SHP77 treated with DMSO at 0.1 percent for 48 hours (cell line): Measurements from ENCODE around the gene TRAPPC6A.
A peak's percentile ranks its signal among the peaks of the same experiment; 100 is the strongest.

ENCODE experiments used
- DNase-seq: peaks from one replicate; lab custom pipeline; 2025; lab: John Stamatoyannopoulos, UW

Gene TRAPPC6A

DNA sequence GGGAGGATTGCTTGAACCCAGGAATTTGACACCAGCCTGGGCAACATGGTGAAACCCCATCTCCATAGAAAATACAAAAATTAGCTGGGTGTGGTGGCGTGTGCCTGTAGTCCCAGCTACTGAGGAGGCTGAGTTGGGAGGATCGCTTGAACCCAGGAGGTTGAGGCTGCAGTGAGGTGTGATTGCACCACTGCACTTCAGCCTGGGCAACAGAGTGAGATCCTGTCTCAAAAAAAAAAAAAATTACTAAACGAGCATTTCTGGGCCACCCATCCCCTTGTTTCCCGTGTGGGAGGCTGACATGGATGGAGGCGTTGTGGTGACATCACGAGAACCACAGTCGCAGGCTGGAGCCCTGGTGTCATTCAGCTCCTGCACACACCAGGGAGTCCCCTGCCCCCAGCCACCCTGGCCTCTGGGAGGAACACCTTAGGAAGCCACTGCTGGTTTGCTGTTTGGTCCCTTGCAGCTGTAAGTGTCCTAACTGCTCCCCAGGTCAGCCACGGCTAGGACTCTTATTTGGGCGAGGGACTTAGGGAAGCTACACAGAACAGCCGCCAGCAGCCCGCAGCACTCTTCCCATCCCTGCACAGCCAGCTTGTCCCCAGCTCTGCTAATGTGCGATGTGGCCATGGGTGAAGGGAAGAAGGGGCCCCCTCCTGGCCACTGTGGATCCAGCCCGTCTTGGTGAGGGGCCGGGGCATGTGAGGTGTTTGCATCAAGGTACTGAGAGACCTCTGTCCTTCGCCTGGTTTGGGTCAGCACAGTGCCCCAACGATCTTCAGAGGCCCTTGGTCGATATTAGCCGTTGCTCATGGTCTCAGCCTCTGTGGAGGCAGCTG, 30.0 kb downstream of the TRAPPC6A start:
- no peak for DNase-seq

DNA sequence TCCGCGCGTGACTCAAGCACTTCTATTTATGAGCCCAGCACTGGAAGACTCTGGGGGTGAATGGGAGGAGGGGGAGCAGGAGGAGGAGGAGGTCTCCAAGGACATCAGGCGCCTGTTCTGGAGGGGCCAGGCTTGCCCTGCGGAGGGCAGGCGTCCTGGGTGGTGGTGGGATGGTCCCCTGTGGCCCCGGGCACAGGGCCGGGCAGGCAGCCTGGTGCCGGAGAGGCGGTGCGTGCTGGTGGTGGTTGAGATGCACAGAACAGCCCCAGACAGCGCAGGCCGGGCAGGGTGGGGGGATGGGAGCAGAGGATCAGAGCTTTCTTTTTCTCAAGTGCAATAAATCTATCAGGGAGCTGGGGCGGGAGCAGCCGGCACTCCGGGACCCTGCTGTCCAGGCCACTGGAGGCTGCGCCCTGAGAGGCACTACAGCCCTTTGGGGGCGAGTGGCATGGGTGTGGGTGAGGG, 31.3 kb downstream of the TRAPPC6A start:
- DNase-seq: no peak

- DNase-seq: no peak
Observed at GRCh38 chr19:45146251-45146650, 31.8 kb downstream of the TRAPPC6A start.

DNA sequence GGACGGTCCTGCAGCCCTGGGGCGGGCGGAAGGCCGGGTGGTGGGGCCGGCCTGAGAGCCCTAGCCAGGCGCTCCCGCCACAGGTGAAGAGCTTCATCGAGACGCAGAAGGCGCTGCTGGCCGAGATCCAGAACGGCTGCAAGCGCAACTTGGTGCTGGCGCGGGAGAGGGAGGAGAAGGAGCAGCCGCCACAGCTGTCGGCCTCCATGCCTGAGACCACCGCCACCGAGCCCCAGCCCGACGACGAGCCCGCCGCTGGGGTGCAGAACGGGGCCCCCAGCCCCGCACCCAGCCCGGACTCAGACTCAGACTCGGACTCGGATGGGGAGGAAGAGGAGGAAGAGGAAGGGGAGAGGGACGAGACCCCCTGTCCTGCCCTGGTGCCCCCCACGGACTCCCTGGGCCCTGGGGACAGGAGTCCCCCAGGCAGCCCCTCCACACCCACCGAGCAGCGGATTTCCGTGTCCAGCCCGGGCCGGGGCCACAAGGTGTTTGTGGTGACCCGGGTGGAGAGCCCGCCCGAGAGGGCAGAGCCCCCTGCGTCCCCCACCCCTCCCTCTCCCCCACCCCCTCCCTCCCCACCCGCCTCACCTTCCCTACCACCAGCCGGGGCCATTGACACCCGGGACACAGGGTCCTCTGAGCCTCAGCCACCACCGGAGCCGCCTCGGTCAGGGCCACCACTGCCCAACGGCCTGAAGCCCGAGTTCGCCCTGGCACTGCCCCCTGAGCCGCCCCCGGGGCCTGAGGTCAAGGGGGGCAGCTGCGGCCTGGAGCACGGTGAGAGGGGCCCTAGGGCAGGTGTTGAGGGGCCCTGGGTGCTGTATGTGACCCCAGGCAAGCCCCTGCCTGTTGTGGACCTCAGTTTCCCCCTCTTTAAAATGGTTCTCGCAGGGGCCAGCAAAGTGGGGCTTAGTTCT, 32.5 kb downstream of the TRAPPC6A start:
- no peak for DNase-seq

DNA sequence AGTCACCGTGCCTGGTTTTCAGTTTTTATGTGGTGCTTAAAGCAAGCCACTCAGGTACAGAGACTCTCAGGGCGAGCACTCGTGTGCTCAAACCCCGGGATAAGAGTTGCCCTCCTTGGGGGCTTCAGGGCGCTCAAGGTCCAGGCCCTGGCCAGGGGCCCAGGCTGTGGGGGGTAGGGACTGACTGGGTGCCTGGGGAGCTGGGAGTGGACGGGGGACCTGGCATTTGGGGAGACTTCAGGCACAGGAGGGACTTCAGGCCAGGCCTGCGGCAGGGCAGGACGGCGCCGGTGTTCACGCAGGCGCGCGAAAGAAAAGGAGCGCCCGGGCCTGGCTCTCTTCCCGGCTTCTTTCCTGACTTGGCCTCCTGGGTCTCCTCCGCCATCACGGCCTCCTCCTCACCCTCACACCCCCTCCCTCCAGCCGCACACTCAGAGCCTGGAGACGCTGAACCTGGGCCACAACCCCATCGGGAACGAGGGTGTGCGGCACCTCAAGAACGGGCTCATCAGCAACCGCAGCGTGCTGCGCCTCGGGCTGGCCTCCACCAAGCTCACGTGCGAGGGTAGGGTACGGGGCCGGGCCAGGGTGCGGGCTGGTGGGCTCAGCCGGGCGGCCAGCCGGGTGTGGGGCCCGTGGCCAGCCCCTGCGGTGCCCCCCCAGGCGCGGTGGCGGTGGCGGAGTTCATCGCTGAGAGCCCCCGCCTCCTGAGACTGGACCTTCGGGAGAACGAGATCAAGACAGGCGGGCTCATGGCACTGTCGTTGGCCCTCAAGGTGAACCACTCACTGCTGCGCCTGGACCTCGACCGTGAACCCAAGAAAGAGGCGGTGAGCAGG, 33.4 kb downstream of the TRAPPC6A start:
- DNase-seq: no peak

- DNase-seq: no peak
Observed at GRCh38 chr19:45142726-45143110, 35.3 kb downstream of the TRAPPC6A start.

- DNase-seq: no peak
Observed at GRCh38 chr19:45142016-45142725, 35.9 kb downstream of the TRAPPC6A start.

DNA sequence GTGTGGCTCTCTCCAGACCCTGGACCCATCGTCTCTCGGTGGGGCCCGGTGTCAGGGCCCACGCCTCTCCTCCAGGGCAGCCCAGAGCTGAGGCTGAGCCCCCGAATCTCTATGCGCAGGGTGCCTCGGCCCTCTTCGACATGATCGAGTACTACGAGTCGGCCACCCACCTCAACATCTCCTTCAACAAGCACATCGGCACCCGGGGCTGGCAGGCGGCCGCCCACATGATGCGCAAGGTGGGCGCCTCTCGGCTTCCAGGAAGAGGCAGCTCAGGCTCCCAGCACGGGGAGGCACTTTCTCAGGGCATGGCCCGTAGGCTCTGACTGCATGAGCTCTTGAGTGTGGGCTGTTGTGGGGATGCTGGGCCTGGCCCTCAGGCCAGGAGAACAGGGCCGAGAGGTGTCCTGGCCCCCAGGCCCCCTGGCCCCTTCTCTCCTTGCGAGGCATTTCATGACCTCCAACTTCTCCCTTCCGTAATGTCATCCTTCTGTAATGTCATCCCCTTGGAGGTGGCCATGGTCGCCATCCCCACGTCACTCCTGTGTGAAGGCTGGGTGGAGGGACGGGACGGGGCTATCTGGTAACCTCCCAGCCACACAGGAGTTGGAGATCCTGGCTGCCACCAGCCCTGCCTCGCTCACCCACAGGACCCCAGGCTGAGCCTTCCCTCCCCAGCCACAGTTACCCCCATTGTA, 36.7 kb downstream of the TRAPPC6A start:
- no peak for DNase-seq

- DNase-seq: no peak
Observed at GRCh38 chr19:45140533-45140932, 37.5 kb downstream of the TRAPPC6A start.

GRCh38 chr19:45140144-45140503, 37.9 kb downstream of the TRAPPC6A start:
- DNase-seq: no peak

DNA sequence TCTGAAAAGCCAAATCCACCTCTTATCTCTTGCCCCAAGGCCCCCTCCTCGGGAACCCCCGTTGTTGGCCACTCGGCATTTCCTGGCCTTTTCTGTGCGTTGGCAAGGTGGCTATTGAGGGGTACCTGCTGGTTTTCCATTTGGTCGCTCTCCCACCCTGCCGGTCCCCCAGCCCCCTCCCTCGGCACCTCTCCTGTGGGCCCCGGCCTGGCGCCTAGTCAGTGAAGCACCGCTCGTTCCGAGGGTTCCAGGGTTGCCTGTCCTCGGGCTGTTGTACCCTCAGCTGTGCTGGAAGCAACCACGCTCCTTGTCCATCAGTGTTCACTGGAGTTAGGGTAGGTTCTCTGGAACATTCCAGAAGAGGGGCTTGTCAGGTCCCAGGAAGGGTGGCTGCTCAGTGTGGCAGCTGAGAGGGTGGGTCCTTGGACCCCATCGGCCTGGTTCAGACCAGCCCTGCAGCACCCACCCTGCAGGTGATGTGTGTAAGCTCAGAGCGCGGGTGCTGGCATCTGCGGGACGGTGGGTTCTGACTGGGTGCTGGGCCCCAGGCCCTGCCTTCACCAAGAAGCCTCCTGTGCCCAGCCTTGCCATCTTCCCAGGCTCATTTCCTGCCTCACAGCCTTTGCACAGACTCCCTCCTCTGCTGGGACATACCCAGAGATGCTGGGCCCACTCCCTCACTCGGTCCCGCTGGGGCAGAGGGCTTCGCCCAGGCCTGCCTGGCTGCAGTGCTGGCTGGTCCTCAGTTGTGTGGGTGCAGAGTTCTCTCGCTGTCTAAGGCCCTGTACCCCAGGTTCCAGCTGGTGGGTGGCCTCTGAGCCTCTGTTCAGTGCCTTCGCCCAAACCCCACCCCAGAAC, 38.5 kb downstream of the TRAPPC6A start:
- DNase-seq: no peak

DNA sequence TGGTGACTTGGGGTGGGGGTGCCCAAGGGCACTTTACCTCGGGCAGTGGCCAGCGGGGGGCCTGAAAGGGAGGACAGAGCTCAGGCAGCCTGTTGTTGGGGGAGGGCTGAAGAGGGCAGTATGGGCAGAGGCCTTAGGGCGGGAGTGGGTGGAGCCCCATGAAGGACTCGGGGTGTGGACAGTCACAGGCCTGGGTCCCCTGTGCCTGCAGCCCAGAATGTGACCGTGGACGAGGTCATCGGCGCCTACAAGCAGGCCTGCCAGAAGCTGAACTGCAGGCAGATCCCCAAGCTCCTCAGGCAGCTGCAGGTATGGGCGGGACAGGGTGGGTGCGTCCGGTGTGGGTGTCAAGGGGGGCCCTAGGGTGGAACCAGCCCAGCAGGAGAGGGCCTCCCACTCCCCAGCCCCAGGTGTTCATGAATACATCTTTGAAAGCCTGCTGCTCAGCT, 39.7 kb downstream of the TRAPPC6A start:
- no peak for DNase-seq

GRCh38 chr19:45137179-45137761, 40.8 kb downstream of the TRAPPC6A start:
- DNase-seq: no peak

DNA sequence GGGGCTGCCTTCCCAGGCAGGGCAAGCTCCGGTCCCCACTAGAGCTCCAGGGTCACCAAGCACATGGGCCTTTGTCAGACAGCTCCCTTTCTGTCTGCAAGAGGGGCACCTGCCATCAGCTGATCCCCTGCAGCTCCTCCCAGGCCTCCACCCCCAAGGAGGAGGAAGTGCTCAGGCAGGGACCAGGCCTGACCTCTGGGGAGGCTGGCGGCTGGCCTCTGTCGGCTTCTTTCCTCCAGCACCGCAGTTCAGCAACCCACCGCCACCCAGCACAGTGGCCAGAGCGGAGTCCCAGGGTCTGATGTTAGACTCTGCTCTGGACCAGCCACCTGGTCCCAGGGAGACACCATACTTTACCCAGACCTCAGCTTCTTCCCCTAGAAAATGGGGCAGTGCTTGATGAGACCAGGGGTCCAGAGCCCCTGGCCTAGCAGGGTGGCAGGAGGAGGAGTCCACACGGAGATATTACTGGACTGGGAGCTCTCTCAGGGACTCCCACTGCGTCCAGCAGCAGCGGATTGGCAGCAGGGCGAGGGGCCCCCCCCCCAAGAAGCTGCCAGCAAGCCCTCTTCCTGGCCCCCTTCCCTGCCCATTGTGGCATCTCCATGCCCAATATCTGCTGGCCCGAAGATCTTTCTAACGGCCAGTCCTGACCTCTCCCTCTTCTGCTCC, 41.4 kb downstream of the TRAPPC6A start:
- DNase-seq: no peak

GRCh38 chr19:45135176-45135885, 42.7 kb downstream of the TRAPPC6A start:
- no peak for DNase-seq

DNA sequence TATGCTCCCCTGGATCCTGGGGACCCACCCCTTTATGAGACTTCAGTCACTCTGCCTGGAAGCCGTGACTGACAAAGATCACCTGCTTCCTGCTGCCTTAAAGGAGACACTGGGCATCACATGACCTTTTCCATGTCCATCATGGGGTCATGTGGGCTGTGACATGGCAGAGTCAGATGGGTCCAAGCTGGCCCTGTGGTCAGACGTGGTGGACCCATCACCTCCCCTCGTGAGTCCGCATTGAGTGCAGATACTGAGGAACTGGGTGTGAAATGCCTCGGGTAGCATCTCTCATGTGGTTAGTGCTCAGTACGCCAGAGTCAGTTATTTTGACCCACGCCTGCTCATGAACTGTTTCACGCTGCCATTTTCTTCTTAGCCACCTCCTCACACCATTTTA, 44.4 kb downstream of the TRAPPC6A start:
- no peak for DNase-seq

DNA sequence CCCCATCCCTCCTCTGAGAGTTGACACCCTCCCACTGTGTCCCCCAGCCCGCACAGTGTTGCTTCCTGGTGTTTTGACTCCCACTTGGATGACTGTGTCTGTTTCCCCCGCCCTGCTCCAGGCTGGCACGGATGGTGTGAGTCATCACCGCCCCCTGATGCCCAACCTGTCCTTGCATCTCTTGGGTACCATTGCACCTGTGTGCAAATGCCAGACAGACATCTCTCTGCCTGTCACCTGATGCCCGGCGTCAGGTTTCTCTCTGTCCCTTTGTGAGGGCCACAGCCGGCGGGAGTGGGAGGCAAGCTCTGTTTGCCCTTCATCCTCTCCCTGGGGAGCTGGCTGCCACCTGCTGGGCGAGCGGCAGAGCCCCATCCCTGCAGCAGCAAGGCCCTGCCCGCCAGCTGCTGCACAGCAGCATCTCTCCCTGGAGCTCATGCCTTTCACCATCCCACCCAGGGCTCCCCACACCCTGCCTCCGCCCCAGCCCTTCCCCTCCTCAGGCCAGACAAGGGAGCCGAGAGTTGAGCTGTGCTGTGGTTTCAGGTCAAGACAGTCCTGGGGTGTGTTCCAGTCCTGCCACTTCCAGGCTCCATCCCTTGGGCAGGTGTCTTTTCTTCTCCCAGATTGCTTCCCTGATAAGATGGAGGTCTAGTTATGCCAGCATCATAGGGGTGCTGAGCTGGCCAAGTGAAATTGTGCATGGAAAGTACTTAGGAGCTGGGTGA, 47.0 kb downstream of the TRAPPC6A start:
- peak; percentile 75 for DNase-seq
